ENCODE data around the gene KLF13. TPM values are rescaled to one million over a fixed set of nuclear protein-coding genes. Genes with fewer than 3 reads are reported as not detected.

Gene KLF13
- polyA plus RNA-seq, 1 donor (not counting 4 experiments of a cell fraction or from before 2014, with no cell fraction given), result 66.7 TPM

DNA sequence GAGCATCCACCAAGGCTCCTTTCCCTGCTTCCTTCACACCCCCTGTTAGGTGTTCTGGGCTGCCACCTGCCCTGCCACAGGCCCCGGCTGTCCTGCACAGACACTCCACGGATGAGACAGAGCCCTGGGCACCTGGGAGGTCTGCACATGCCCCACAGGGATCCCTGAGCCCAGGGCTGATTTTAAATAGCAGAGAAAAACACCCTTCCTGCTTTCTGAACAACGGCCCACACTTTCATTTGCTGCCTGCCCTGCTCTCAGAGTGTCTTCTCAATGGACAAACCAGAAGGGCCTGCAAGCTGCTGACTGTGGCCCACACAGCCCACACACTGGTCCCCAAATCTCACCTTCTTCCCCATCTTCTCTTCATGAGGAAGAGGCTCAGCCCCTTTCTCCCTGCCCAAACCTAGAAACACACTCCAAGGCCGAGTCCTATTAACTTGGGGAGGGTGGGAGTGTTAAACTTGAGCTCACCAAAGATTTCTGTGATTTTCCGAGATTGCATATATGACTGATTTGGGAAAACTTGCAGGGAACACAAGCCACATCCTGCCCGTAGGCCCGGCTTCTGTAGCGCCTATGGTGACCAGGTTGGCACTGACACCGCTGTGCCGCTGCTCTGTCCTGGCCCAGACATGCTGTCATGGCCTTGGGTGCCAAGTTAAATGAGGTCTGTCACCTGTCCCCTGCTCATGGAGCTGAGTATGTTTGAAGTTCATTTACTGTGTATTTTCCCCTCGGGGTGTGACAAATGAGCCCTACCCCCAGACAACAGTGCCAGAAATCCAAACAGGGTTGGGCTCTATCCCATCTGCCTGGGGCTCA lies 47.2 kb upstream of the KLF13 start:
- H3K9me3 ChIP-seq (ENCODE audit: control insufficient read depth, low read depth, low read length), result no peaks in the 10 kb centered on the region
- no peaks in the 10 kb centered on the region for H4K20me1 ChIP-seq (ENCODE audit: control insufficient read depth, extremely low read depth, insufficient read depth, low read length)
- H3K4me2 ChIP-seq (ENCODE audit: control insufficient read depth, extremely low read depth, insufficient read depth, low read depth, low read length), result no peak overlapping the region
- TF ChIP-seq EZH2 (IDR thresholded peaks at IDR 0.05; ENCODE audit: low read length), result no peak
- TF ChIP-seq, protein P1, sequence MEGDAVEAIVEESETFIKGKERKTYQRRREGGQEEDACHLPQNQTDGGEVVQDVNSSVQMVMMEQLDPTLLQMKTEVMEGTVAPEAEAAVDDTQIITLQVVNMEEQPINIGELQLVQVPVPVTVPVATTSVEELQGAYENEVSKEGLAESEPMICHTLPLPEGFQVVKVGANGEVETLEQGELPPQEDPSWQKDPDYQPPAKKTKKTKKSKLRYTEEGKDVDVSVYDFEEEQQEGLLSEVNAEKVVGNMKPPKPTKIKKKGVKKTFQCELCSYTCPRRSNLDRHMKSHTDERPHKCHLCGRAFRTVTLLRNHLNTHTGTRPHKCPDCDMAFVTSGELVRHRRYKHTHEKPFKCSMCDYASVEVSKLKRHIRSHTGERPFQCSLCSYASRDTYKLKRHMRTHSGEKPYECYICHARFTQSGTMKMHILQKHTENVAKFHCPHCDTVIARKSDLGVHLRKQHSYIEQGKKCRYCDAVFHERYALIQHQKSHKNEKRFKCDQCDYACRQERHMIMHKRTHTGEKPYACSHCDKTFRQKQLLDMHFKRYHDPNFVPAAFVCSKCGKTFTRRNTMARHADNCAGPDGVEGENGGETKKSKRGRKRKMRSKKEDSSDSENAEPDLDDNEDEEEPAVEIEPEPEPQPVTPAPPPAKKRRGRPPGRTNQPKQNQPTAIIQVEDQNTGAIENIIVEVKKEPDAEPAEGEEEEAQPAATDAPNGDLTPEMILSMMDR (optimal IDR thresholded peaks at IDR 0.05 in 1 of 3, IDR thresholded peaks at IDR 0.05 in 1 of 3, conservative IDR thresholded peaks at IDR 0.05 in 1 of 3; ENCODE audit: extremely low read depth in 1 of 3, insufficient read depth in 2 of 3, low read length in 3 of 3), result no peak
- H3K9me1 ChIP-seq (ENCODE audit: control insufficient read depth, extremely low read depth, insufficient read depth, low read length), result no peaks in the 10 kb centered on the region
- dilution Hi-C loops (cut with MboI; ENCODE audit: extremely low pct_ligation_motif_present, low sequenced_read_pairs), result no loop called here
- no peak overlapping the region for H3K27ac ChIP-seq (ENCODE audit: control insufficient read depth, insufficient read depth, low read length)
- no peak overlapping the region for H3K9ac ChIP-seq (ENCODE audit: control insufficient read depth, extremely low read depth, insufficient read depth, low read length)
- H3K4me1 ChIP-seq (ENCODE audit: control insufficient read depth, extremely low read depth, insufficient read depth, low read length), result peaks cover 10% of the 10 kb centered on the region
- DNase-seq (ENCODE audit: low read depth, low spot score), result no peak
- H2AFZ ChIP-seq (ENCODE audit: control insufficient read depth, low read length), result no peak overlapping the region
- no peaks in the 10 kb centered on the region for H3K36me3 ChIP-seq (ENCODE audit: control insufficient read depth in 2 of 2, extremely low read depth in 1 of 2, insufficient read depth in 2 of 2, low read length in 2 of 2)
- no peaks in the 10 kb centered on the region for H3K27me3 ChIP-seq (ENCODE audit: control insufficient read depth, extremely low read depth, insufficient read depth, low read length)
- FAIRE-seq, result no peak
- no peaks in the 10 kb centered on the region for H3K79me2 ChIP-seq (ENCODE audit: control insufficient read depth, insufficient read depth, low read length)
- H3K4me3 ChIP-seq (ENCODE audit: control insufficient read depth in 2 of 3, extremely low read depth in 1 of 3, insufficient read depth in 2 of 3, low read depth in 1 of 3, low read length in 3 of 3), result no peak overlapping the region

DNA sequence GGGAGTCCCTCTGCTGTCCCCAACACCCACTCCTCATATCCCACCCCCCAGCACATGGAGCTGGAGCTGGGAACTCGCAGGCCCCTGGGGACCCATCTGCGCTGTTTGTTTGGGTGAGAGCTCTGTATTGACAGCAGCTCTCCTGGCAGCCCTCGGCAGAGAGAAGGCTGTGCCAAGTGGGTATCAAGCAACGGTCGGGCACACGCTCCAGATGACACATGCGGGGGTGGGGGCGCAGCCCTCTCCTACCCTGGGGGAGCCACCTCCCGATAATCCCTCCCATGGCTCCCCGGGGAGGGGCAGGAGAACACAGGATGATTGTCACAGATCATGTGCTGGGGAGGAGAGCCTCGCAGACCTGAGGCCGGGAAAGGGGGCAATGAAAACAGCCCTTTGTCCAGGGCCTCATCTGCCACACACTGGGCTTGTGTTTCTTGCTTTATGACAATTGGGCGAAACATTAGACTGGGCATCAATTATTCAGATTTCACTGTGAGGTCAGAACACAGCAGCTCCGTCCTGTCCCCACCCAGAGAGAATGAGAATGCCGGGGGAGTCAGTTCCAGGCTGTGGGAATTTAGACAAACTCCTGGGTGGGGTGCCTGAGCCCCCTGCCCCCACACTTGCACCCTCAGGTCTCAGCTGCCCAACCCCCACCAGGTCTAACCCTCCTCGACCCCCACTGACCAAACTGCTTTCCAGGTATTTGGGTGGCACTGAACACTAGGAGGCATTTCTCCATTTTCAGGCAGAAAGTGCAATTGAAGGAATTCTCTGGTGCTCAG lies 46.4 kb upstream of the KLF13 start:
- Histone ChIP-seq H3K79me2 (ENCODE audit: control insufficient read depth, insufficient read depth, low read length) (no peaks in the 10 kb centered on the region), H3K27ac (ENCODE audit: control insufficient read depth, insufficient read depth, low read length) (no peak overlapping the region), H3K9me1 (ENCODE audit: control insufficient read depth, extremely low read depth, insufficient read depth, low read length) (no peaks in the 10 kb centered on the region), H3K9ac (ENCODE audit: control insufficient read depth, extremely low read depth, insufficient read depth, low read length) (no peak overlapping the region), H3K4me3 (ENCODE audit: control insufficient read depth in 2 of 3, extremely low read depth in 1 of 3, insufficient read depth in 2 of 3, low read depth in 1 of 3, low read length in 3 of 3) (no peak overlapping the region), H3K9me3 (ENCODE audit: control insufficient read depth, low read depth, low read length) (no peaks in the 10 kb centered on the region), H3K4me2 (ENCODE audit: control insufficient read depth, extremely low read depth, insufficient read depth, low read depth, low read length) (no peak overlapping the region), H3K36me3 (ENCODE audit: control insufficient read depth in 2 of 2, extremely low read depth in 1 of 2, insufficient read depth in 2 of 2, low read length in 2 of 2) (no peaks in the 10 kb centered on the region), H2AFZ (ENCODE audit: control insufficient read depth, low read length) (no peak overlapping the region), H3K27me3 (ENCODE audit: control insufficient read depth, extremely low read depth, insufficient read depth, low read length) (no peaks in the 10 kb centered on the region), H3K4me1 (ENCODE audit: control insufficient read depth, extremely low read depth, insufficient read depth, low read length) (peaks cover 10% of the 10 kb centered on the region), H4K20me1 (ENCODE audit: control insufficient read depth, extremely low read depth, insufficient read depth, low read length) (no peaks in the 10 kb centered on the region)
- FAIRE-seq, result no peak
- no peak for DNase-seq (ENCODE audit: low read depth, low spot score)
- dilution Hi-C loops (cut with MboI; ENCODE audit: extremely low pct_ligation_motif_present, low sequenced_read_pairs), result no loop called here
- no peak for TF ChIP-seq EZH2 (IDR thresholded peaks at IDR 0.05; ENCODE audit: low read length)
